ENCODE data around the gene SVBP. TPM values are rescaled to one million over a fixed set of nuclear protein-coding genes. Genes with fewer than 3 reads are reported as not detected.

SVBP gene
- total RNA-seq, 1 experiment from 2014 or later = 10.1 TPM

GRCh38 chr1:42849944-42850343 is 32.7 kb upstream of the SVBP start:
- Mint-ChIP-seq H3K4me1 (ENCODE audit: low read depth, unreplicated experiment) (peaks cover 25% of the 10 kb centered on the region), H3K36me3 (ENCODE audit: insufficient read depth, unreplicated experiment) (peaks cover 24% of the 10 kb centered on the region), H3K4me3 (ENCODE audit: low read depth, unreplicated experiment) (no peak overlapping the region), H3K27ac (ENCODE audit: unreplicated experiment) (no peak overlapping the region), H3K27me3 (ENCODE audit: unreplicated experiment) (no peaks in the 10 kb centered on the region), H3K9me3 (ENCODE audit: low read depth, unreplicated experiment) (no peaks in the 10 kb centered on the region)
- no TSS peak for BruUV-seq (replicated peaks)
- TF ChIP-seq CTCF (IDR thresholded peaks at IDR 0.05; ENCODE audit: unreplicated experiment) = no peak
- CTCF ChIA-PET = no interaction called here
- intact Hi-C loops (cut with micrococcal nuclease; ENCODE audit: unreplicated experiment) = no loop called here
- DNase-seq = no peak

- no TSS peak for BruUV-seq (replicated peaks)
- CTCF ChIA-PET = no interaction called here
- intact Hi-C loops (cut with micrococcal nuclease; ENCODE audit: unreplicated experiment) = no loop called here
- TF ChIP-seq CTCF (IDR thresholded peaks at IDR 0.05; ENCODE audit: unreplicated experiment) = no peak
- Mint-ChIP-seq H3K9me3 (ENCODE audit: low read depth, unreplicated experiment) (no peaks in the 10 kb centered on the region), H3K27me3 (ENCODE audit: unreplicated experiment) (no peaks in the 10 kb centered on the region), H3K27ac (ENCODE audit: unreplicated experiment) (no peak overlapping the region), H3K36me3 (ENCODE audit: insufficient read depth, unreplicated experiment) (peaks cover 24% of the 10 kb centered on the region), H3K4me1 (ENCODE audit: low read depth, unreplicated experiment) (peaks cover 25% of the 10 kb centered on the region), H3K4me3 (ENCODE audit: low read depth, unreplicated experiment) (no peak overlapping the region)
- no peak for DNase-seq
These were observed 31.8 kb upstream of the SVBP start for GRCh38 chr1:42848823-42849537.

- TF ChIP-seq CTCF (IDR thresholded peaks at IDR 0.05; ENCODE audit: unreplicated experiment) = no peak
- intact Hi-C loops (cut with micrococcal nuclease; ENCODE audit: unreplicated experiment) = no loop called here
- no TSS peak for BruUV-seq (replicated peaks)
- Mint-ChIP-seq H3K27me3 (ENCODE audit: unreplicated experiment) (no peaks in the 10 kb centered on the region), H3K36me3 (ENCODE audit: insufficient read depth, unreplicated experiment) (peaks cover 24% of the 10 kb centered on the region), H3K27ac (ENCODE audit: unreplicated experiment) (peak overlapping the region; percentile 90), H3K4me1 (ENCODE audit: low read depth, unreplicated experiment) (peaks cover 25% of the 10 kb centered on the region), H3K9me3 (ENCODE audit: low read depth, unreplicated experiment) (no peaks in the 10 kb centered on the region), H3K4me3 (ENCODE audit: low read depth, unreplicated experiment) (peak overlapping the region; percentile 96)
- CTCF ChIA-PET = interaction anchor here (1.9 kb wide), 1 partner anchor 226 kb away, joined by 9 read pairs; no protein-coding TSS in a partner anchor
- DNase-seq = no peak
These were observed 30.7 kb upstream of the SVBP start for GRCh38 chr1:42847721-42848460.

- CTCF ChIA-PET = interaction anchor here (0.9 to 1.9 kb wide), 5 partner anchors 27 to 226 kb away, joined by 3 to 9 read pairs (median 5); partner anchors contain the start of gene YBX1
- TSS peak; percentile 42 for BruUV-seq (replicated peaks)
- no peaks in the 10 kb centered on the region for H3K9me3 Mint-ChIP-seq (ENCODE audit: low read depth, unreplicated experiment)
- peaks cover 25% of the 10 kb centered on the region for H3K4me1 Mint-ChIP-seq (ENCODE audit: low read depth, unreplicated experiment)
- H3K4me3 Mint-ChIP-seq (ENCODE audit: low read depth, unreplicated experiment) = peak overlapping the region; percentile 96
- H3K27me3 Mint-ChIP-seq (ENCODE audit: unreplicated experiment) = no peaks in the 10 kb centered on the region
- intact Hi-C loops (cut with micrococcal nuclease; ENCODE audit: unreplicated experiment) = no loop called here
- no peak for DNase-seq
- no peak for TF ChIP-seq CTCF (IDR thresholded peaks at IDR 0.05; ENCODE audit: unreplicated experiment)
- H3K27ac Mint-ChIP-seq (ENCODE audit: unreplicated experiment) = peak overlapping the region; percentile 90
- H3K36me3 Mint-ChIP-seq (ENCODE audit: insufficient read depth, unreplicated experiment) = peaks cover 24% of the 10 kb centered on the region
These were observed 30.0 kb upstream of the SVBP start for GRCh38 chr1:42847111-42847595.
